KMS-11 (cell line): Measurements from ENCODE around the gene MYO1H.
"Not testable (repeated sequence)": the region's sequence is repeated elsewhere in the genome, so short reads cannot be mapped to it uniquely, and the experiment has no call there.

Experiments used
- H2AFZ ChIP-seq: fragments of 200-600 bp; sonication (generic); 2 replicates; pipeline ENCODE4 v1.6.1; 2016; ENCODE audit warnings: antibody characterized with exemption, mixed run types, low read depth
- H3K27ac ChIP-seq: fragments of 200-600 bp; sonication (generic); 2 replicates; pipeline ENCODE4 v1.6.1; 2016; ENCODE audit warnings: mild to moderate bottlenecking, mixed run types
- H3K27me3 ChIP-seq: fragments of 200-600 bp; sonication (generic); 2 replicates; pipeline ENCODE4 v1.6.1; 2017; ENCODE audit warnings: mild to moderate bottlenecking, low read depth, mixed run types, moderate library complexity; ENCODE audit not compliant: insufficient read depth
- H3K36me3 ChIP-seq: fragments of 200-600 bp; sonication (generic); 2 replicates; pipeline ENCODE4 v1.6.1; 2017; ENCODE audit warnings: mild to moderate bottlenecking, mixed run types; ENCODE audit not compliant: insufficient read depth
- H3K4me1 ChIP-seq: fragments of 200-600 bp; sonication (generic); 2 replicates; pipeline ENCODE4 v1.6.1; 2016; ENCODE audit warnings: mild to moderate bottlenecking, low read depth, mixed run types; ENCODE audit not compliant: poor library complexity, severe bottlenecking
- H3K4me2 ChIP-seq: fragments of 200-600 bp; sonication (generic); 2 replicates; pipeline ENCODE4 v1.7.0; 2016; ENCODE audit warnings: mild to moderate bottlenecking, mixed run types
- H3K4me3 ChIP-seq: fragments of 200-600 bp; sonication (generic); IDR thresholded peaks from 2 replicates; pipeline ENCODE4 v1.6.1; 2017; ENCODE audit warnings: low read depth, low read length, mixed read lengths; ENCODE audit not compliant: insufficient read depth
- H3K79me2 ChIP-seq: fragments of 200-600 bp; sonication (generic); 2 replicates; pipeline ENCODE4 v1.6.1; 2016; ENCODE audit warnings: low read depth, mixed run types; ENCODE audit not compliant: insufficient read depth
- H3K9ac ChIP-seq: fragments of 200-600 bp; sonication (generic); 2 replicates; pipeline ENCODE4 v1.6.1; 2016; ENCODE audit warnings: mild to moderate bottlenecking, mixed run types
- H4K20me1 ChIP-seq: fragments of 200-600 bp; sonication (generic); 2 replicates; pipeline ENCODE4 v1.6.1; 2016; ENCODE audit warnings: mild to moderate bottlenecking, mixed run types; ENCODE audit not compliant: insufficient read depth
- TF ChIP-seq, protein P1 (sequence below): fragments of 200-600 bp; sonication (generic); conservative IDR thresholded peaks from 2 replicates; pipeline ENCODE4 v1.6.1; 2017; ENCODE audit warnings: low read depth, mild to moderate bottlenecking, antibody characterized with exemption, low read length, moderate library complexity, mixed read lengths

The MYO1H gene

DNA sequence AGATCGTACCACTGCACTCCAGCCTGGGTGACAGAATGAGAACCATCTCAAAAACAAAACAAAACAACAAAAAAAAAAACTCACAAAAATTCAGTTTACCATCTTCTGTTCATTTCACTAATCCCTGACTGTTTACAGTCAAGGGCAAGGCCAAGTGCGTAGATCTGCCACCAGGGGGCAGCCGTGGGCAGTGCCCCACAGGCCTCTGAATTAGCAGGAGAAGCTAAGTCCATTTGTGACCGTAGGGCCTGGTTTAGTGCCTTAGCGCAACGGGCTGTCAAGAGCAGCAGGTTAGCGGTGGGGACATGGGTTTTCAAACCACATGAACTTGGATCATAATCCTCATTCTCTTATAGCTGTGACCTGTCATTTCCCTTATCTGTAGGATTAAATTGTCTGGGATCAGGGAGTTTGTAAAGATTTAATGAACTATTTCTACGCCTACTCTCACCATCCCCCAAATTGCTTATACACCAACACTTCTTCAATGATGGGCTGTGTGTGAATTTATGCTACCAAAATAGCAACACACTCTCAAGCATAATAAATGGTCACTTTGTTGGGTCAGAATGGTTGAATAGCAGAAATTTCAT lies 80.4 kb downstream of the MYO1H start:
- no peaks in the 10 kb centered on the region for H3K79me2 ChIP-seq
- no peak overlapping the region for H3K27ac ChIP-seq
- TF ChIP-seq, protein P1, sequence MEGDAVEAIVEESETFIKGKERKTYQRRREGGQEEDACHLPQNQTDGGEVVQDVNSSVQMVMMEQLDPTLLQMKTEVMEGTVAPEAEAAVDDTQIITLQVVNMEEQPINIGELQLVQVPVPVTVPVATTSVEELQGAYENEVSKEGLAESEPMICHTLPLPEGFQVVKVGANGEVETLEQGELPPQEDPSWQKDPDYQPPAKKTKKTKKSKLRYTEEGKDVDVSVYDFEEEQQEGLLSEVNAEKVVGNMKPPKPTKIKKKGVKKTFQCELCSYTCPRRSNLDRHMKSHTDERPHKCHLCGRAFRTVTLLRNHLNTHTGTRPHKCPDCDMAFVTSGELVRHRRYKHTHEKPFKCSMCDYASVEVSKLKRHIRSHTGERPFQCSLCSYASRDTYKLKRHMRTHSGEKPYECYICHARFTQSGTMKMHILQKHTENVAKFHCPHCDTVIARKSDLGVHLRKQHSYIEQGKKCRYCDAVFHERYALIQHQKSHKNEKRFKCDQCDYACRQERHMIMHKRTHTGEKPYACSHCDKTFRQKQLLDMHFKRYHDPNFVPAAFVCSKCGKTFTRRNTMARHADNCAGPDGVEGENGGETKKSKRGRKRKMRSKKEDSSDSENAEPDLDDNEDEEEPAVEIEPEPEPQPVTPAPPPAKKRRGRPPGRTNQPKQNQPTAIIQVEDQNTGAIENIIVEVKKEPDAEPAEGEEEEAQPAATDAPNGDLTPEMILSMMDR: peak; percentile 85
- H3K36me3 ChIP-seq: no peaks in the 10 kb centered on the region
- no peaks in the 10 kb centered on the region for H4K20me1 ChIP-seq
- no peaks in the 10 kb centered on the region for H3K4me1 ChIP-seq
- H3K27me3 ChIP-seq: no peaks in the 10 kb centered on the region
- no peak overlapping the region for H3K9ac ChIP-seq
- no peak overlapping the region for H3K4me3 ChIP-seq
- no peak overlapping the region for H2AFZ ChIP-seq
- no peak overlapping the region for H3K4me2 ChIP-seq

GRCh38 chr12:109428804-109429203 lies 81.1 kb downstream of the MYO1H start:
- not testable (repeated sequence) for H4K20me1 ChIP-seq, H3K36me3 ChIP-seq, H3K9ac ChIP-seq, H3K4me3 ChIP-seq, H3K79me2 ChIP-seq, H3K4me2 ChIP-seq, H3K27ac ChIP-seq, H2AFZ ChIP-seq, H3K4me1 ChIP-seq, H3K27me3 ChIP-seq

GRCh38 chr12:109430244-109430643 lies 82.5 kb downstream of the MYO1H start:
- Histone ChIP-seq H4K20me1 (no peaks in the 10 kb centered on the region), H3K36me3 (no peaks in the 10 kb centered on the region), H3K27me3 (no peaks in the 10 kb centered on the region), H3K4me1 (no peaks in the 10 kb centered on the region), H3K4me3 (no peak overlapping the region), H2AFZ (no peak overlapping the region), H3K4me2 (no peak overlapping the region), H3K9ac (no peak overlapping the region), H3K27ac (no peak overlapping the region), H3K79me2 (no peaks in the 10 kb centered on the region)
- TF ChIP-seq, protein P1: no peak

GRCh38 chr12:109432431-109432830 lies 84.7 kb downstream of the MYO1H start:
- H4K20me1 ChIP-seq: no peaks in the 10 kb centered on the region
- no peaks in the 10 kb centered on the region for H3K79me2 ChIP-seq
- no peak overlapping the region for H3K4me3 ChIP-seq
- no peaks in the 10 kb centered on the region for H3K36me3 ChIP-seq
- H3K27me3 ChIP-seq: no peaks in the 10 kb centered on the region
- no peak overlapping the region for H3K27ac ChIP-seq
- H3K4me2 ChIP-seq: no peak overlapping the region
- TF ChIP-seq, protein P1: no peak
- H2AFZ ChIP-seq: no peak overlapping the region
- H3K4me1 ChIP-seq: no peaks in the 10 kb centered on the region
- no peak overlapping the region for H3K9ac ChIP-seq

DNA sequence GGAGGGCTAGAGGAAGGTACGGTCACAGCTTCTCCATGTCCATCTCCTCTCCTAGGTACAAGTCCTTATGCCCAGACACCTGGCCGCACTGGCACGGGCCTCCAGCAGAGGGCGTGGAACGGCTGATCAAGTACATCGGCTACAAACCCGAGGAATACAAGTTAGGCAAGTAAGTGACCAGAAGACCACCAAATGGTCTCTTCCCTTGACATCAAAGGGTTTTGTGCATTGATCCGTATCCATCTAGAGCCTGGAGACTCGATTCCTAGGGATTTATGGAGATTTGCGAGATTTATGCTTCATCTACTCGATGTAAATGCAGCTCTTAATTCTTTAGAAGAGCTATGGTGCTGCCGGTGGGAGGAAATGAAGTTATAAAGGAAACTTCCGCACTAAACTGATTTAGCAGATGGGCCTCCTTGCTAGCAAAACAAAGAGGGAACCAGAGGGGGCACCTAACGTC lies 85.2 kb downstream of the MYO1H start:
- Histone ChIP-seq H2AFZ (no peak overlapping the region), H3K36me3 (no peaks in the 10 kb centered on the region), H3K9ac (no peak overlapping the region), H3K4me1 (no peaks in the 10 kb centered on the region), H3K4me3 (no peak overlapping the region), H4K20me1 (no peaks in the 10 kb centered on the region), H3K27ac (no peak overlapping the region), H3K27me3 (no peaks in the 10 kb centered on the region), H3K4me2 (no peak overlapping the region), H3K79me2 (no peaks in the 10 kb centered on the region)
- TF ChIP-seq, protein P1: peak; percentile 7; the same call in 1 of the 2 replicates
